Ishikawa (cell line): ENCODE data around the gene FARS2.

Source experiments
- CEBPB ChIP-seq: IDR thresholded peaks from 2 replicates; pipeline ENCODE4 v1.6.1; 2012
- RAD21 ChIP-seq: IDR thresholded peaks from 2 replicates; pipeline ENCODE4 v1.6.1; 2012; ENCODE audit warnings: low read depth
- TAF1 ChIP-seq: IDR thresholded peaks from 2 replicates; pipeline ENCODE4 v1.6.1; 2012; ENCODE audit warnings: low read depth, mild to moderate bottlenecking
- YY1 ChIP-seq: IDR thresholded peaks from 2 replicates; pipeline ENCODE4 v1.6.1; 2012; ENCODE audit warnings: low read depth
- TF ChIP-seq, protein P1 (sequence below): IDR thresholded peaks from 2 replicates; pipeline ENCODE4 v1.6.1; 2012; ENCODE audit warnings: low read depth, mild to moderate bottlenecking

DNA sequence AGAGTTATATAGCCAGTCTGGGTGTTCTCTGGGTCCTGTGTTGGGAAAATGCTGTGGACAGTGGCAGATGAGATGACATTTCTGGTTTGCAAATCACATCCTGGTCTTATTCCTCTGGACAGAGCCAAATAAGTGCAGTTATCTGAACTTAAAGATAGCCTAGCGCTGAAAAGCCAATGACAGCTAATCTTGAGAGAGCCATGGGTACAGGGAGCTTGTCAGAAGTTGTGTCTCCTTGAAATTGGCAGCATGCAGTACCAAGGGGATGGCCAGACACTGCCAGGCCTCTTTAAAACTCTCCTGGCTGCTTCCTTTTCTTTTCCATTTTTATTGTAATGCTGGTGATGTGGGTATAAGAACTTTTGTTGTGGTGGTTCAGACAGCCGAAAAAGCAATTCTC lies 362.5 kb downstream of the FARS2 start:
- TF ChIP-seq YY1 (no peak), RAD21 (no peak), TAF1 (no peak), CEBPB (no peak)
- TF ChIP-seq, protein P1, sequence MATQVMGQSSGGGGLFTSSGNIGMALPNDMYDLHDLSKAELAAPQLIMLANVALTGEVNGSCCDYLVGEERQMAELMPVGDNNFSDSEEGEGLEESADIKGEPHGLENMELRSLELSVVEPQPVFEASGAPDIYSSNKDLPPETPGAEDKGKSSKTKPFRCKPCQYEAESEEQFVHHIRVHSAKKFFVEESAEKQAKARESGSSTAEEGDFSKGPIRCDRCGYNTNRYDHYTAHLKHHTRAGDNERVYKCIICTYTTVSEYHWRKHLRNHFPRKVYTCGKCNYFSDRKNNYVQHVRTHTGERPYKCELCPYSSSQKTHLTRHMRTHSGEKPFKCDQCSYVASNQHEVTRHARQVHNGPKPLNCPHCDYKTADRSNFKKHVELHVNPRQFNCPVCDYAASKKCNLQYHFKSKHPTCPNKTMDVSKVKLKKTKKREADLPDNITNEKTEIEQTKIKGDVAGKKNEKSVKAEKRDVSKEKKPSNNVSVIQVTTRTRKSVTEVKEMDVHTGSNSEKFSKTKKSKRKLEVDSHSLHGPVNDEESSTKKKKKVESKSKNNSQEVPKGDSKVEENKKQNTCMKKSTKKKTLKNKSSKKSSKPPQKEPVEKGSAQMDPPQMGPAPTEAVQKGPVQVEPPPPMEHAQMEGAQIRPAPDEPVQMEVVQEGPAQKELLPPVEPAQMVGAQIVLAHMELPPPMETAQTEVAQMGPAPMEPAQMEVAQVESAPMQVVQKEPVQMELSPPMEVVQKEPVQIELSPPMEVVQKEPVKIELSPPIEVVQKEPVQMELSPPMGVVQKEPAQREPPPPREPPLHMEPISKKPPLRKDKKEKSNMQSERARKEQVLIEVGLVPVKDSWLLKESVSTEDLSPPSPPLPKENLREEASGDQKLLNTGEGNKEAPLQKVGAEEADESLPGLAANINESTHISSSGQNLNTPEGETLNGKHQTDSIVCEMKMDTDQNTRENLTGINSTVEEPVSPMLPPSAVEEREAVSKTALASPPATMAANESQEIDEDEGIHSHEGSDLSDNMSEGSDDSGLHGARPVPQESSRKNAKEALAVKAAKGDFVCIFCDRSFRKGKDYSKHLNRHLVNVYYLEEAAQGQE = no peak
